KMS-11 (cell line): ENCODE measurements around the gene BICRA.

Source experiments
- H2AFZ ChIP-seq: fragments of 200-600 bp; sonication (generic); 2 replicates; pipeline ENCODE4 v1.6.1; 2016; ENCODE audit warnings: antibody characterized with exemption, mixed run types, low read depth
- H3K27ac ChIP-seq: fragments of 200-600 bp; sonication (generic); 2 replicates; pipeline ENCODE4 v1.6.1; 2016; ENCODE audit warnings: mild to moderate bottlenecking, mixed run types
- H3K27me3 ChIP-seq: fragments of 200-600 bp; sonication (generic); 2 replicates; pipeline ENCODE4 v1.6.1; 2017; ENCODE audit warnings: mild to moderate bottlenecking, low read depth, mixed run types, moderate library complexity; ENCODE audit not compliant: insufficient read depth
- H3K36me3 ChIP-seq: fragments of 200-600 bp; sonication (generic); 2 replicates; pipeline ENCODE4 v1.6.1; 2017; ENCODE audit warnings: mild to moderate bottlenecking, mixed run types; ENCODE audit not compliant: insufficient read depth
- H3K4me1 ChIP-seq: fragments of 200-600 bp; sonication (generic); 2 replicates; pipeline ENCODE4 v1.6.1; 2016; ENCODE audit warnings: mild to moderate bottlenecking, low read depth, mixed run types; ENCODE audit not compliant: poor library complexity, severe bottlenecking
- H3K4me2 ChIP-seq: fragments of 200-600 bp; sonication (generic); 2 replicates; pipeline ENCODE4 v1.7.0; 2016; ENCODE audit warnings: mild to moderate bottlenecking, mixed run types
- H3K4me3 ChIP-seq: fragments of 200-600 bp; sonication (generic); IDR thresholded peaks from 2 replicates; pipeline ENCODE4 v1.6.1; 2017; ENCODE audit warnings: low read depth, low read length, mixed read lengths; ENCODE audit not compliant: insufficient read depth
- H3K79me2 ChIP-seq: fragments of 200-600 bp; sonication (generic); 2 replicates; pipeline ENCODE4 v1.6.1; 2016; ENCODE audit warnings: low read depth, mixed run types; ENCODE audit not compliant: insufficient read depth
- H3K9ac ChIP-seq: fragments of 200-600 bp; sonication (generic); 2 replicates; pipeline ENCODE4 v1.6.1; 2016; ENCODE audit warnings: mild to moderate bottlenecking, mixed run types
- H4K20me1 ChIP-seq: fragments of 200-600 bp; sonication (generic); 2 replicates; pipeline ENCODE4 v1.6.1; 2016; ENCODE audit warnings: mild to moderate bottlenecking, mixed run types; ENCODE audit not compliant: insufficient read depth
- CTCF ChIP-seq: fragments of 200-600 bp; sonication (generic); conservative IDR thresholded peaks from 2 replicates; pipeline ENCODE4 v1.6.1; 2017; ENCODE audit warnings: low read depth, mild to moderate bottlenecking, antibody characterized with exemption, low read length, moderate library complexity, mixed read lengths

BICRA gene

GRCh38 chr19:47651132-47651531 lies 42.2 kb downstream of the BICRA start:
- H3K9ac ChIP-seq = no peak overlapping the region
- no peak overlapping the region for H3K4me3 ChIP-seq
- no peaks in the 10 kb centered on the region for H4K20me1 ChIP-seq
- no peaks in the 10 kb centered on the region for H3K36me3 ChIP-seq
- no peaks in the 10 kb centered on the region for H3K4me1 ChIP-seq
- no peak for TF ChIP-seq CTCF
- no peak overlapping the region for H3K27ac ChIP-seq
- H2AFZ ChIP-seq = no peak overlapping the region
- H3K79me2 ChIP-seq = peaks cover 4% of the 10 kb centered on the region; the same call in 1 of the 2 replicates
- no peaks in the 10 kb centered on the region for H3K27me3 ChIP-seq
- H3K4me2 ChIP-seq = no peak overlapping the region

DNA sequence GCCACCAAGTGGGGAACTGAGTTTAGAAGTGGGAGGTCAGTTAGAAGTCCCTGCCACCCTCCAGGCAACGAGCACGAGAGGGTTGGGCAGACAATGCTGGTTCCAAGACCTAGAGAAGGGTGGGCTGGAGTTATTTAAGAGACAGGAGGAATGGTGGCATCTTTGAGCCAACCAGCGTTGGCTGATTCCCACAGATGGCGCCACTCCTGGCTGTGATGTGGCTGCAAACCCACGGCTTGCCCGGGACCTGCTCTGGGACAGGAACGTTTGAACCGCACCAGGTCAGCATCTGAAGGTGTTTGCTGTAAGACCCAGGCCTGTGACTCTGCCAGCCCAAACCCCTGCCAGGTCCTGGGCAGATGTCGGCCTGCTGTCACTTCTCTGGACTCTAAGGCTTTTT lies 42.8 kb downstream of the BICRA start:
- H2AFZ ChIP-seq = no peak overlapping the region
- no peaks in the 10 kb centered on the region for H3K27me3 ChIP-seq
- no peak overlapping the region for H3K27ac ChIP-seq
- no peaks in the 10 kb centered on the region for H4K20me1 ChIP-seq
- no peaks in the 10 kb centered on the region for H3K4me1 ChIP-seq
- no peaks in the 10 kb centered on the region for H3K36me3 ChIP-seq
- no peak overlapping the region for H3K4me3 ChIP-seq
- peaks cover 4% of the 10 kb centered on the region; the same call in 1 of the 2 replicates for H3K79me2 ChIP-seq
- no peak overlapping the region for H3K4me2 ChIP-seq
- H3K9ac ChIP-seq = no peak overlapping the region
- no peak for TF ChIP-seq CTCF

DNA sequence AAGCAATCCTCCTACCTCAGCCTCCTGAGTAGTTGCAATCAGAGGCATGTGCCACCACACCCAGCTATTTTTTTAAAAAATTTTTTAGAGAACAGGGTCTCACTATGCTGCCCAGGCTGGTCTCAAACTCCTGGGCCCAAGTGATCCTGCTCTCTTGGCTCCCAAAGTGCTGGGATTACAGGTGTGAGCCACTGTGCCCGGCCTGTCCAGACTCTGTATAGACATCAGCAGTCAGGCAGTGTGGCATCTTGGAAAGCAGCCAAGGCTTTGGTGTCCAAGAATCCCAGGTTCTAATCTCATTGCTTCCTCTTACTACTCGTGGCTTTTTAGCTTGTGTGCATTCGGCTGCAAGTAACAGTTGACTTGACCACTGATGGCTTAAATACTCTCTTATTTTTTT lies 43.4 kb downstream of the BICRA start:
- peaks cover 4% of the 10 kb centered on the region; the same call in 1 of the 2 replicates for H3K79me2 ChIP-seq

GRCh38 chr19:47653856-47654255 lies 44.9 kb downstream of the BICRA start:
- Histone ChIP-seq H3K9ac (no peak overlapping the region), H3K4me2 (no peak overlapping the region), H3K79me2 (peaks cover 4% of the 10 kb centered on the region; the same call in 1 of the 2 replicates), H3K27me3 (no peaks in the 10 kb centered on the region), H3K4me3 (no peak overlapping the region), H3K27ac (no peak overlapping the region), H3K36me3 (no peaks in the 10 kb centered on the region), H2AFZ (no peak overlapping the region), H3K4me1 (no peaks in the 10 kb centered on the region), H4K20me1 (no peaks in the 10 kb centered on the region)
- TF ChIP-seq CTCF = no peak

More for the DNA sequence above, 43.4 kb downstream of the BICRA start:
- H3K4me2 ChIP-seq = no peak overlapping the region
- no peak overlapping the region for H3K27ac ChIP-seq
- no peaks in the 10 kb centered on the region for H3K36me3 ChIP-seq
- H3K4me1 ChIP-seq = no peaks in the 10 kb centered on the region
- no peak overlapping the region for H2AFZ ChIP-seq
- no peak overlapping the region for H3K9ac ChIP-seq
- no peak overlapping the region for H3K4me3 ChIP-seq
- H3K27me3 ChIP-seq = no peaks in the 10 kb centered on the region
- no peaks in the 10 kb centered on the region for H4K20me1 ChIP-seq
- TF ChIP-seq CTCF = no peak
